Stimulated activated CD8-positive, alpha-beta memory T cell treated with anti-CD3 and anti-CD28 coated beads, Interleukin-12 subunit alpha, Interleukin-12 subunit beta, amount 100 ng/mL, for 24 hours (primary cell): ENCODE results near the gene LINGO3.

Experiments used
- DNase-seq: peaks from one replicate; pipeline ENCODE4 v3.0.0-alpha.2; 2020; ENCODE audit errors: extremely low read depth

LINGO3 gene

DNA sequence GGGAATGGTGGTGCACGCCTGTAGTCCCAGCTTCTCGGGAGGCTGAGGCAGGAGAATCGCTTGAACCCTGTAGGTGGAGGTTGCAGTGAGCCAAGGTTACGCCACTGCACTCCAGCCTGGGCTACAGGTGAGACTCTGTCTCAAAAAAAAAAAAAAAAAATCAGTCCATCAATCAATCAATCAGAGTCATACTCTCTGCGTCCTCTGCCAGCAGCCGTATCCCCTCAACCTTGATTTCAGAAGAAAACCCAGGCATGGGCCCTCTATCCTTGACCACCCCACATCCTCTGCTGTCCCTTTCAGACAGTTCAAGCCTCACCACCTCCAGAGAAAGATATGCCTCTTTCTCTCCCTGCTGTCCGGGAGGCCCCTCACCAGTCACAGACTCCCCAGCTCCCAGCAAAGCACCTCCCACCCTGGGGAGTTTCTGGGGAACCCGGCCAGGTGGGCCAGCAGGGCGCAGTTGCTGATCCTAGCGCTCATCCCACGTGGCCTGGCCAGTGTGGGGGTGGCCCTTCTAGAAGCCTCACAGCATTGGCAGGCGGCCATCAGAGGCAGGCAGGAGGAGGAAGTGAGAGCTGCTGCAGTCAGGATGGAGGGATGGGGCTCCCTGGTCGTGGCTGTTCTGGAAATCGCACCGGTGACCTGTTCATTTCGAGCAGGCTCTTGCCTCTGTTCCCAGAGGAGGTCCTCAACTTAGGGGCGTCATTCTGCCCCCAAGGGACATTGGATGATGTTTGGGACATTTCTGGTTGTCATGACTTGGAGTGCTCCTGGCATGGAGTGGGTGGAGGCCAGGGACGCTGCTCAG is 41.6 kb downstream of the LINGO3 start:
- DNase-seq: no peak

DNA sequence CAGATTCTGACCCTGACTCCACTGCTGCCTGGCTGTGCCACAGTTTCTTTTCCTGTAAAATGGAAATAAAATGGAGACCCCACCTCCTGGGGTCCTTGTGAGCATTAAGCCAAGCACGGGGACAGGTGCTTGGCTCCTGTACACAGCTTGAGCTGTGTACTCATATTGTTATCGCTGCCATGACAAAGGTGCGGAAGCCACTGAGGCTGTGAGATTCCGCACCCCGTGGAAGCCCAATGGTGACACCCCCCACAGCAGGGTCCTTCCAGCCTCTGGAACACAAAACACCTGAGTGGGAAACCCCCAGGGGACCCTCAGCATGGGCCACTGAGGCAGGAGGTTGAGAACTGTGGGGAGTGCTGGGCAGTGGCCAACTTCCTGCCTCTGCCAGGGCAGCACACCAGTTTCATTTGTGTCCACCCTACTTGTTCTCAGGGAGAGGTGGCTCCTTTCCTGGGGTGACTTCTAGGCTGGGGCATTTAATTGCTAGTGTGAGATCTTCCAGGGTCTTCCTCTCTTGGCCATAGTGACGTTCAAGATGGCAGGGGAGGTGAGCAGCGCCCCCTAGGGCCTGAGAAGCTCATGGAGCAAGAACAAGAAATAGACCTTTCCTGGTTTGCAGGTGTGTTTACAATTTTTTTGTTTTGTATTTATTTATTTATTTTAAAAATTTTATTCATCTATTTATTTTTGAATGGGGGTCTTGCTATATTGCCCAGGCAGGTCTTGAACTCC is 46.3 kb downstream of the LINGO3 start:
- no peak for DNase-seq

GRCh38 chr19:2260341-2260805 is 47.6 kb downstream of the LINGO3 start:
- DNase-seq: no peak

DNA sequence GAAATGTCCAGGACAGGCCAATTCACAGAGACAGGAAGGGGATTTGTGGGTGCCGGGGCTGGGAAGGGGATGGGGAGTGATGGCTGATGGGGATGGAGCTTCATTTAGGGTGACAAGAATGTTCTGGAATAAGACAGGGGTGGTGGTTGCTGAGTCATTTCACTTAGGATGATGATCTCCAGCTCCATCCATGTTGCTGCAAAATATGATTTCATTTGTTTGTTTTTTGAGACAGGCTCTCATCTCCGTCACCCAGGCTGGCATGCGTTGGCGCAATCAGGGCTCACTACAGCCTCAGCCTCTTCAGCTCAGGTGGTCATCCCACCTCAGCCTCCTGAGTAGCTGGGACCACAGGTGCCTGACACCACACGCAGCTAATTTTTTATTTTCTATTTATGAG is 48.6 kb downstream of the LINGO3 start:
- no peak for DNase-seq
